ENCODE results near the gene XRN1.
A peak's percentile ranks its signal among the peaks of the same experiment; 100 is the strongest.
"Not testable (repeated sequence)": the region's sequence is repeated elsewhere in the genome, so short reads cannot be mapped to it uniquely, and the experiment has no call there.

XRN1 gene, protein sequence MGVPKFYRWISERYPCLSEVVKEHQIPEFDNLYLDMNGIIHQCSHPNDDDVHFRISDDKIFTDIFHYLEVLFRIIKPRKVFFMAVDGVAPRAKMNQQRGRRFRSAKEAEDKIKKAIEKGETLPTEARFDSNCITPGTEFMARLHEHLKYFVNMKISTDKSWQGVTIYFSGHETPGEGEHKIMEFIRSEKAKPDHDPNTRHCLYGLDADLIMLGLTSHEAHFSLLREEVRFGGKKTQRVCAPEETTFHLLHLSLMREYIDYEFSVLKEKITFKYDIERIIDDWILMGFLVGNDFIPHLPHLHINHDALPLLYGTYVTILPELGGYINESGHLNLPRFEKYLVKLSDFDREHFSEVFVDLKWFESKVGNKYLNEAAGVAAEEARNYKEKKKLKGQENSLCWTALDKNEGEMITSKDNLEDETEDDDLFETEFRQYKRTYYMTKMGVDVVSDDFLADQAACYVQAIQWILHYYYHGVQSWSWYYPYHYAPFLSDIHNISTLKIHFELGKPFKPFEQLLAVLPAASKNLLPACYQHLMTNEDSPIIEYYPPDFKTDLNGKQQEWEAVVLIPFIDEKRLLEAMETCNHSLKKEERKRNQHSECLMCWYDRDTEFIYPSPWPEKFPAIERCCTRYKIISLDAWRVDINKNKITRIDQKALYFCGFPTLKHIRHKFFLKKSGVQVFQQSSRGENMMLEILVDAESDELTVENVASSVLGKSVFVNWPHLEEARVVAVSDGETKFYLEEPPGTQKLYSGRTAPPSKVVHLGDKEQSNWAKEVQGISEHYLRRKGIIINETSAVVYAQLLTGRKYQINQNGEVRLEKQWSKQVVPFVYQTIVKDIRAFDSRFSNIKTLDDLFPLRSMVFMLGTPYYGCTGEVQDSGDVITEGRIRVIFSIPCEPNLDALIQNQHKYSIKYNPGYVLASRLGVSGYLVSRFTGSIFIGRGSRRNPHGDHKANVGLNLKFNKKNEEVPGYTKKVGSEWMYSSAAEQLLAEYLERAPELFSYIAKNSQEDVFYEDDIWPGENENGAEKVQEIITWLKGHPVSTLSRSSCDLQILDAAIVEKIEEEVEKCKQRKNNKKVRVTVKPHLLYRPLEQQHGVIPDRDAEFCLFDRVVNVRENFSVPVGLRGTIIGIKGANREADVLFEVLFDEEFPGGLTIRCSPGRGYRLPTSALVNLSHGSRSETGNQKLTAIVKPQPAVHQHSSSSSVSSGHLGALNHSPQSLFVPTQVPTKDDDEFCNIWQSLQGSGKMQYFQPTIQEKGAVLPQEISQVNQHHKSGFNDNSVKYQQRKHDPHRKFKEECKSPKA (N-terminal part only)

DNA sequence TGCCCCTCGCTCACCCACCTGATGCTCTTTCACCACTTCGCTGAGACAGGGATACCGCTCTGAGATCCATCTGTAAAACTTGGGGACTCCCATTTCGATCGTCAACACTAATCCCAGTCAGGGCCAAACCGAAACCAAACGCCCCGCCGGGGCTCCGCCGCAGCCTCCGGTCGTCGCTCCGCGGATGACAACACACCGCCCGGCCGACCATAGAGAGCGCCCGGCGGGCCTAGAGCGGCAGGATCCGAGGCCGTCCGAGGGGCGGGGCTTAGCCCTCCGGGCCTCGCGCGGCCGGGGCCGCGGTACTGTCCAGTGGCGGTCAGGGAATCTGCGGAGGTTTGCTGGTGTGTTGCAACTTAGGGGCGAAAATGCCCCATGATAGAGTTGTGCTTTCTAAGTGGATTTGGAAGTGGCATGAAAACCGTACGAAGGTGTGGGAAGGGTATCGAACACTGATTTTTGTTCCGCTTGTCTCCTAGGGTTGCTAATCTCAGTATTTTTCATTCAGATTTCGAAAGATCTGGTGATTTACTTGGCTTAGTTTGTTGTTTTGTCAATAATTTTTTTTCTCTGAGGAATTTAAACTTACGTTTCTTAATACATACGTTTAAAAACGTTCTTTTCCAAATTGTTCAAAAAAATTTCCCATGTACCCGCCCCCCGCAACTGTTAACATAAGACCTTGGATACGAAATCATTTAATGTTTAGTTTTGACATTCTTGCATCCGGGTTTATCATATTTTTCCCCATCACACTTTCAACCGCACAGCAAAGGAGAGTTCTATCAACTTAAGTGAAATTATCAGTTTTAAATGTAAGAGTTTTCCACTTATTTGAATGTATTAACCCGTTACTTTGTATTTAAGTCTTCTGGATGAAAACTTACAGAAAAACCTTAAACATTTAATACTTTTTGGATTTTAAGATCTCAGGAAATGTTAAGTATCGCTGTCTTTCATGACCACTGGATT, at the start of gene XRN1:
Gene XRN1, minus strand, starts transcription at position 186 of the 972 bp plus-strand sequence. Its CDS starts 93 bp downstream, at position 93.
- peak; percentile 94 to 96 for DNase-seq

DNA sequence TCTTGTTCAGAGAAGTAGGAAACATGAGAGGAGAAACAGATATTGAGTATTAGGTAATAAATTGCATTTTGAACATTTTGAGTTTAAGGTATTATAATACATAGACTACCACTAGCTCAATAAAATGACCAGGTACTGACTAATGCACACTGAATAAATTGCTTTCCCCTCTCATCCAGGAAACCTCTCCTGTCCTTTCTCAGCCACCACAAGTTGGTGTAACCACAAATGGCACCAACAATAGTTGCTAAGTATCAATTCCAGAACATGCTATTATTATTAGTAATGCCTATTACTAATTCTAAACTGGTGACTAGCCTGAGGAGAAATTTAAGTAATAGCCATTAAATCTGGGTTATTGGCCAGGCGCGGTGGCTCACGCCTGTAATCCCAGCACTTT, 47.3 kb upstream of the XRN1 start:
- no peak for DNase-seq

DNA sequence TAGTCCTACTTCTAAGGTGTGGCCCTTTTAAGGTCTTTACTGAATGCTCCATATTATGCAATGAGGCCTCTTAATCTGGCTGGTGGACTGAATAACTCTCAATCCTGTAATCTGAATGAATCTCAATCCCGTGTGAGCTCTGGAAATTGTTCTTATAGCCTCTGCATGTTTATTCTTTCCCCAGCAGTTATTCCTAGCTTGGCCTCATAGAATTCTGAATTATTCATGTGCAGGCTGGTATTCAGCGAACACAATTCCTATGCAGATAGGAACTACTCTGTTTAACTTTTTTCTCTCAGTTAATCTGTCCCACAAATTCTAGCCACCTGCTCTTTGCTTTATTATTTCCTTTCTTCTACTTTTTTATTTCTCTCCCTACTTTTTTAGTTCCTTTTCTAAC, 44.3 kb upstream of the XRN1 start:
- DNase-seq: no peak

DNA sequence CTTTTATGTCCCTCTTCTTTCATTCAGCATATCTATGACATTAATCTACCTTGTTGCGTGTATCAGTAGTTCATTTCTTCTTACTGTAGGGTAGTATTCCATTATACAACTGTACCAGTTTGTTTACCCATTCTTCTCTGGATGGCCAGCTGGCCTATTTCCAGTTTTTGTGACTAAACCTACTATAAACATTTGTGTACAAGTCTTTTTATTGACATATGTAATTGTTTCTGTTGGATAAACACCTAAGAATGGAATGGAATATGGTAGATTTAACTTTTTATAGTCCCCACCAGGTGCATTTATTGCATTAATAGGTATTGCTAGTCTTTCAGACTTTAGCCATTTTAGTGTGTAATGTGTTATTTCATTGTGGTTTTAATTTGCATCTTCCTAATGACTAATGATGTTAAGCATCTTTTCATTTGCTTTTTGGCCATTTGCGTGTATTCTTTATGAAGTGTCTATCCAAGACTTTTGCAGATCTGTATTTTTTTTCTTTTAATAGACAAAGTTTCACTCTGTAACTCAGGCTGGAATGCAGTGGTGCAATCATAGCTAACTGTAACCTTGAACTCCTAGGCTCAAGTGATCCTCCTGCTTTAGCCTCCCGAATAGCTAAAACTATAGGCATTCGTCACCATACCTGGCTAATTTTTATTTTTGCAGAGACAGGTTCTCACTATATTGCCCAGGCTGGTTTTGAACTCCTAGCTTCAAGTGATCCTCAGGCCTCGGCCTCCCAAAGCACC, 41.9 kb upstream of the XRN1 start:
- DNase-seq: no peak

DNA sequence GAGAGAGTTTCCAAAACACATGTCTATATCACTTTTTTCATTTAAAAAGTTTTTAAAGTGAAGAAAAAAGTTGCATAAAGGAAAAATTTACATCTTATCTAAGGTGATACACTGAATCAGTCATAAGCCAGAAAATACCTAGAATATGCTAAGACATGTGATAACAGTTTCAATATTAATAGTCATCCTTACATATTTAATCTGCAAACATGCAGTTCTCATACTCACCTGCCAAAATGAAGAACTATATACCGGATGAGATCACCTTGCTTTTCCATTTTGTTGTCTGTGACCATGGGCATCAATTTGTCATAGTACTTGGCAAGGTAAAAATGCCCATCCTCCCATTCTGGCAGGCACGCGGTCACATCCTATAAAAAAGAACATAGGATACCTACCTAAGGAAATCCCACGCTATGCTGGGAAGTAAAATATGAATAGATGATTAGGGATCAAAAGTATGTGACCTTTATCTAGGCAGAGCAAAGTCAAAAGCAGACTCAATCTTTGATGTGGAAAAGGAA, 37.1 kb upstream of the XRN1 start:
- no peak for DNase-seq

DNA sequence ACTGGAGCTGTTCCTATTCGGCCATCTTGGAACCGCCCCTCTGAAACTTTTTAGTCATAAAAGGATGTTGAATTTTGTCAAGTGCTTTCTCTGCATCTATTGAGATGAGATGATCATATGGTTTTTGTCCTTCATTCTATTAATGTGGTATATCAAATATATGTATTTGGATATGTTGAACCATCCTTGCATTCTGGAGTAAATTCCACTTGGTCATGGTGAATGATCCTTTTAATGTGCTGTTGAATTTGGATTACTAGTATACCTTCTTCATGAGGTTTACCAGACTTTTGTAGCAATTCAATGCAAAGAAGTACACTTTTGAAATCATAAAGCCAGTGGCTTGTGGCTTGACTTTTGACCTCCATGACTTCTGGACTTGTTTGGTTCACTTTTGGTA, 33.4 kb upstream of the XRN1 start:
- DNase-seq: no peak

DNA sequence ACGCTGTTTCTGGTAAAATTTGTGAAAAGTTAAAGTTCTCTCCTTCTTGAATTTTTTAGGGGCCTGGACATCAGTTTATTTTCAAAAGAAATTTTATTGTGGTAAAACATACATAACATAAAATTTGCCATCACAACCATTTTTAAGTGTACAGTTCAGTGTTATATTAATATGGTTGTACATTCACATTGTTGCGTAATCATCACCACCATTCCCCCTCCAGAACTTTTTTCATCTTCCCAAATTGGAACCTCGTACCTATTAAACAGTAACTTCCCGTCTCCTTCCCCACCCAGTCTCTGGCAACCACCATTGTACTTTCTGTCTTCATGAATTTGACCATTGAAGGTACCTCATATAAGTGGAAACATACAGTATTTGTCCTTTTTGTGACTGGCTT, 23.0 kb upstream of the XRN1 start:
- DNase-seq: no peak

DNA sequence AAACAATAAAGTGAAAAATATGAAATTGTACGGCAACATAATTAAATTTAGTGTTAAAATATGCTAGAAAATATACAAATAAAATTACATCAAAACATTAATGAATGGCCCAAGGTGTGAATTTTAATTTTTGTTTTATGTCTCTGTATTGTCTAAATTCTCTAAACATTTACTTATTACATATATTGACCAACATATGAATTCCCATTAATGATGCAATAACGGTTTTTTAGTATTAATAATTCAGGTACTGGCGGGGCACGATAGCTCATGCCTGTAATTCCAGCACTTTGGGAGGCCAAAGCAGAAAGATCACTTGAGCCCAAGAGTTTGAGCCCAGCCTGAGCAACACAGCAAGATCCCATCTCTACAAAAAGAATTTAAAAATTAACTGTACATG, 20.6 kb upstream of the XRN1 start:
- DNase-seq: no peak

DNA sequence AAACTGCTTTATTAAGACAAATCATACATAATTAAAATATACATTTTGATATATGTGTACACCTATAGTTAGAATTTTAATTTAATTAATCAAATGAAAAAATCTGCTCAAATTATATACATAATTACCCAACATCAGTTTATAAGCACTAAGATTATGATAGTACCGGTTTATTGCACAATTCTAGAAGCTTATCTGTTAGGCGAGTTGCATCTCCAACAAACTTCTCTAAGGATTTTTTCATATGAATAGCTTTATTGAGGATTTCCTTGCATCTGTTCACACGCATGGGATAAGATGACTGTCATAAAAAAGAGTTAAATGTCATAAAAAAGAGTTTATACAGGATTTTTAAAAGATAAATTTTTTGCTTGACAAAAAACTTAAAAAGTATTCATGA, 19.9 kb upstream of the XRN1 start:
- DNase-seq: no peak

DNA sequence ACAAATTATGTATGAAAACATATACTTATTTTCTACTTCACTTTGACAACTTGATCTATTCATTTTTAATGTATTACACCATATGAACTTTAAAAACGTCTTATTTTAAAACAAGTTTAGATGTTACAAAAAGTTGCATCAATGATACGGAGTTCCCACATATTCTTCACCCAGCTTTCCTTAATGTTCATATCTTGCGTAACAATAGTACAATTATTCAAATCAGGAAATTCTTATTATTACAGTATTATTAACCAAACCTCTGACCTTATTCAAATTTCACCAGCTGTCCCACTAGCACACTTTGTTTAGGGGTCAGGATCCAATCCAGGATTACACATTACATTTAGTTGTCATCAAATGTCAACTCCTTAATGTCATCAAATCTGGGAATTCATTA, 12.9 kb upstream of the XRN1 start:
- DNase-seq: no peak

DNA sequence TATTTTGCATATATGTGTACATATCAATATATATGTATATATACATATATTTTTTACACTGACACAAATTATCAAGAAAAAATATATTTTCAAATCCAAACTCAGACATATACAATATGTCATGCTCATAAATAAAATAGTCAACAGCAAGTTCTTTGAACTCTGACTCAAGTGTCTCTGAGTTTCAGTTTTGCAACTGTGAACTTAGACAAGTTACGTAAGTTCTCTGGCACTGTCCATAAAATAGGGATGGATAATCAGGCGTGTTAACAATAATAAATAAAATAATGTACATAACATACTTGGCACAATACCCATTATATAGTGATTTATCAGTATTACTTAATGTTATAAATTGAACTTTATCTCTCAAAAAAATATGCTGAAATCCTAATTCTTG, 12.1 kb upstream of the XRN1 start:
- no peak for DNase-seq

DNA sequence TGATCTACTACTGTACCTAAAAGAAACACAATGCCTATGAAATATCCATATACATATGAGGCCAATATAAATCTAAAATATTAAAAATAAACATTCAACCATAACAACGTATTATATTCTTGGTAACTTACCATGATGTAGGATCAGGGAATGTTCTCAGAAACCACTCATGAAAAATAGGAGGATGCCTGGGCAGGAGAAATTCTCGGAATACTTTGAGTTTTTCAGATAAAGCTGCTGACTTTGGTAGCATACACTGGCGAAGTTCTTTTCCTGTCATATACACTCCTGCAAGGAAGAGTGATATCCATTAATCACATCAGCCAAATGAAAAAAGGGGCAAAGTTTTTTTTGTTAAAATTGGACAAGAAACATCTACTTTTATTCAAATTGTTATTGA, 11.3 kb upstream of the XRN1 start:
- no peak for DNase-seq

DNA sequence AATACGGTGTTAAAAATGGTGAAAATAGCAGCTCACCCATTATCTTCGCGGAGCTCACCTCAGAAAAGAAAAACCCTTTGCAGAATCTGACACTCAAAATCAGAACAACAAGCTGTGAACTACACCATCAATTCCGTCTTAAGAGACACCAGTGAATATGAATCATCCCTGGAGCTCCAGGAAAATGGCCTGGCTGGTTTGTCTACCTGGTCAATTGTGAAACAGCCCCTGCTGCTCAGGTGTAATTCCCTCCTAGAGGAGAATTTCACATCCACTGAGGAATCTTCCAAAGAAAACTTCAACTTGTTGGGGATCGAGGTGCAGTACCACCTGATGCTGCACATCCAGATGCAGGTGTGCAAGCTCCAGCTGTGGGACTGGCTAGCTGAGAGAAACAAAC, 3.0 kb upstream of the XRN1 start:
- DNase-seq: no peak

DNA sequence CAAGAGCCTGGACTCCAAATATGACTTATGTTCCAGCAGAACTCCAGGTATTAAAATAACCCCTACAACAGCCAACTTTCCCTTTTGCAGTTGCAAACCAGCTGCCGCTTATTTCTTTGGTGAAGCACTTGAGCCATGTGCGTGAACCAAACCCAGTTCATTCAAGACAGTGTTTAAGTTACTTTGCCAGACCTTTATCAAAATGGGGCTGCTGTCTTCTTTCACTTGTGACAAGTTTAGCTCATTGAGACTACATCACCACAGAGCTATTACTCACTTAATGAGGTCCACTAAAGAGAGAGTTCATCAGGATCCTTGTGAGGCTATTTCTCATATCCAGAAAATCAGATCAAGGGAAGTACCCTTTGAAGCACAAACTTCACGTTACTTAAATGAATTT, 2.4 kb upstream of the XRN1 start:
- DNase-seq: no peak

DNA sequence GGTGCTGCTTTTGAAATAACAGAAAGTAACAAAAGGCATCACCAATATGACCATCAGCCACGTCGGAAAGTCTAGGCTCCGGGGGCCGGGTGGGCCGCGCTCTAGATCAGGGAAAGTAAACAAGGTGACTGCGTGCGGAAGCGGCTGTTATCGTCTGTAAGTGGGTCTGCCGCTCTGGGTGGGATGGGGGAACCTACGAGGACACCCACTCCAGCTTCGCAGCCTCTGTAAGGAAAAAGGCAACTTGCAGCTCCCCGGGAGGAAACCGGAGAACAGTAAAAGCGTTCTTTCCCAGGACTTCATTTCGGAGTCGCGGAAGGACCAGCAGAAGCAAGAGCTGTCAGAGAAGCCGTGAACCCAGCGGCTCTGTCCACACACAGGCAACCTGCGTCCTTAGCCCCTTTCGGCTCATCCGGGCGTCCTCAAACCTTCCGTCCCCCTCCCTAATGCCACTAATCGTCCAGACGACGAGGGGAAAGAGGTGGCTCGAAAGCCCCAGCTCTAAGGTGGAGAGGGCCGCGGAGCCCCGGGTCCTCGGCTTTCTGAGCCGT, 461 bp downstream of the XRN1 start:
- DNase-seq: peak; percentile 41 to 56

DNA sequence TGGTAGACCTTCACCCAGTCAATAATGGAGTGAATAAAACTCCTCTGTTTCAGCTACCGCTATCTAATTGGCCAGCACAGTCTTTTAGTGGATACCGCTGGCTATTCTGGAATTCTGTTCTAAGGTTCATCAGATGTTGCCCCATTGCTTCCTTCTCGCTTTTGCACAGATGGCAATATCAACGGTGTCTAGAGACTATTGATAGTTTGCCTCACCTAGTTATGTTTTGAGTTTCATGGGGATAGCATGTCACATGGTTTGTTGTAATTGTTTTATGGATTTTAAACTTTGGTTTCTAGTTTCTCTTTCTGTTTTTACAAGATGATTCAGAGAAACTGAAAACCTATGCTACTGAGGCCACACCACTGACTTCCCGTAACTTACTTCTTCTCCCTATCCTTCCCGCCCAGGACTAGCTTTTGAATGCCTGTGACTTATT, 2.0 kb downstream of the XRN1 start:
- DNase-seq: peak in 1 of 2 donors; percentile 50

DNA sequence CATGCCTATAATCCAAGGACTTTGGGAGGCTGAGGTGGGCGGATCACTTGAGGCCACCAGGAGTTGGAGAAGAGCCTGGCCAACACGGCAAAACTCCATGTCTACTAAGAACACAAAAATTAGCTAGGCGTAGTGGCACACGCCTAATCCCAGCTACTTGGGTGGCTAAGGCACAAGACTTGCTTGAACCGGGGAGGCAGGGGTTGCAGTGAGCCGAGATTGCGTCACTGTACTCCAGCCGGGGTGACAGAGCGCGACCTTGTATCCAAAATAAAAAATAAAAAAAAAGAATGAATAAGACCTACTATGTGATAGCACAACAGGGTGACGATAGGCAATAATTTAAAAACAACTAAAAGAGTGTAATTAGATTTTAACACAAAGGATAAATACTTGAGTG, 3.5 kb downstream of the XRN1 start:
- no peak for DNase-seq

DNA sequence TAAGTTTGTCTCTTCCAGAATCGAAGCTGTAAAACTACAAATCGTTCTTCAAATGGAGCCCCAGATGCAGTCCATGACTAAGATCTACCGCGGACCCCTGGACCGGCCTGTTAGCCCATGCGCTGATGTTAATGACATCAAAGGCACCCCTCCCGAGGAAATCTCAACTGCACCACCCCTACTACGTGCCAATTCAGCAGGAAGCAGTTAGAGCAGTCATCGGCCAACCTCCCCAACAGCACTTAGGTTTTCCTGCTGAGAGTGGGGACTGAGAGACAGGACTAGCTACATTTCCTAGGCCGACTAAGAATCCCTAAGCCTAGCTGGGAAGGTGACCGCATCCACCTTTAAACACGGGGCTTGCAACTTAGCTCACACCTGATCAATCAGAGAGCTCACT, 4.8 kb downstream of the XRN1 start:
- DNase-seq: not testable (repeated sequence)

DNA sequence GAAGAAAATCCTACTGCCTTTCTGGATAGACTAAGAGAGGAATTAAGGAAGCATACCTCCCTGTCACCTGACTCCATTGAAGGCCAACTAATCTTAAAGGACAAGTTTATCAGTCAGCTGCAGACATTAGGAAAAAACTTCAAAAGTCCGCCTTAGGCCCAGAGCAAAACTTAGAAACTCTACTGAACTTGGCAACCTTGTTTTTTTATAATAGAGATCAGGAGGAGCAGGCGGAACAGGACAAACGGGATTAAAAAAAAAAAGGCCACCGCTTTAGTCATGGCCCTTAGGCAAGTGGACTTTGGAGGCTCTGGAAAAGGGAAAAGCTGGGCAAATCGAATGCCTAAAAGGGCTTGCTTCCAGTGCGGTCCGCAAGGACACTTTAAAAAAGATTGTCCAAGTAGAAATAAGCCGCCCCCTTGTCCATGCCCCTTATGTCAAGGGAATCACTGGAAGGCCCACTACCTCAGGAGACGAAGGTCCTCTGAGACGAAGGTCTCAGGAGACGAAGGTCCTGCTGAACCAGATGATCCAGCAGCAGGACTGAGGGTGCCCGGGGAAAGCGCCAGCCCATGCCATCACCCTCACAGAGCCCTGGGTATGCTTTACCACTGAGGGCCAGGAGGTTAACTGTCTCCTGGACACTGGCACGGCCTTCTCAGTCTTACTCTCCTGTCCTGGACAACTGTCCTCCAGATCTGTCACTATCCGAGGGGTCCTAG, 8.2 kb downstream of the XRN1 start:
- not testable (repeated sequence) for DNase-seq

DNA sequence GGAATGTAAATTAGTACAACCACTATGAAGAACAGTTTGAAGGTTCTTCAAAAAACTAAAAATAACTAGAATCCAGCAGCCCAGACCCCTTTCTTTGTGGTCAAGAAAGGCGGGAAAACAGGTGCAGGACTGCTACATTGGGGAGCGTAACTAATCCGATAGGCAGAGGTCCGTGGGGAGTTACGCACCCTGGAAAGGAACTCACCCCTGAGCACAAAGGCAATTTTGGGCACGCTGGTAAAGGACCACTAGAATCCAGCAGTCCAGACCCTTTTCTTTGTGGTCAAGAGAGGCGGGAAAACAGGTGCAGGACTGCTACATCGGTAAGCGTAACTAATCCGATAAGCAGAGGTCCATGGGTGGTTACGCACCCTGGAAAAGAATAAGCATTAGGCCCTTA, 9.7 kb downstream of the XRN1 start:
- DNase-seq: not testable (repeated sequence)
